Gastrocnemius medialis (tissue), 4 donors: ENCODE measurements around the gene CEBPB.

Experiments used
- POLR2A ChIP-seq, 2 donors: fragments of 450-650 bp; IDR thresholded peaks; one replicate each; pipeline ENCODE4 v1.6.1; 2017; ENCODE audit warnings: antibody characterized with exemption in 2 of 2, mild to moderate bottlenecking in 2 of 2, moderate library complexity in 2 of 2
- TF ChIP-seq, protein P1 (sequence below), 5 experiments: fragments of 450-650 bp in 3 of 5; fragments of 200-600 bp in 2 of 5; sonication (generic) in 2 of 5; IDR thresholded peaks in 4 of 5; conservative IDR thresholded peaks in 1 of 5; 1 replicate in 4 of 5; 2 replicates in 1 of 5; pipeline ENCODE4 v1.5.1; 2016 to 2019; ENCODE audit warnings: antibody characterized with exemption in 5 of 5, mild to moderate bottlenecking in 3 of 5, moderate library complexity in 3 of 5

GRCh38 chr20:50229156-50229607, 38.6 kb downstream of the CEBPB start:
- TF ChIP-seq, protein P1, sequence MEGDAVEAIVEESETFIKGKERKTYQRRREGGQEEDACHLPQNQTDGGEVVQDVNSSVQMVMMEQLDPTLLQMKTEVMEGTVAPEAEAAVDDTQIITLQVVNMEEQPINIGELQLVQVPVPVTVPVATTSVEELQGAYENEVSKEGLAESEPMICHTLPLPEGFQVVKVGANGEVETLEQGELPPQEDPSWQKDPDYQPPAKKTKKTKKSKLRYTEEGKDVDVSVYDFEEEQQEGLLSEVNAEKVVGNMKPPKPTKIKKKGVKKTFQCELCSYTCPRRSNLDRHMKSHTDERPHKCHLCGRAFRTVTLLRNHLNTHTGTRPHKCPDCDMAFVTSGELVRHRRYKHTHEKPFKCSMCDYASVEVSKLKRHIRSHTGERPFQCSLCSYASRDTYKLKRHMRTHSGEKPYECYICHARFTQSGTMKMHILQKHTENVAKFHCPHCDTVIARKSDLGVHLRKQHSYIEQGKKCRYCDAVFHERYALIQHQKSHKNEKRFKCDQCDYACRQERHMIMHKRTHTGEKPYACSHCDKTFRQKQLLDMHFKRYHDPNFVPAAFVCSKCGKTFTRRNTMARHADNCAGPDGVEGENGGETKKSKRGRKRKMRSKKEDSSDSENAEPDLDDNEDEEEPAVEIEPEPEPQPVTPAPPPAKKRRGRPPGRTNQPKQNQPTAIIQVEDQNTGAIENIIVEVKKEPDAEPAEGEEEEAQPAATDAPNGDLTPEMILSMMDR (IDR thresholded peaks at IDR 0.05 in 4 of 5, conservative IDR thresholded peaks at IDR 0.05 in 1 of 5) = no peak
- TF ChIP-seq POLR2A (IDR thresholded peaks at IDR 0.05) = no peak
